Testis (tissue), 2 donors: ENCODE results near the gene FAM221B.

ENCODE experiments used
- POLR2A ChIP-seq: fragments of 450-650 bp; IDR thresholded peaks from one replicate; pipeline ENCODE4 v1.6.1; 2017; ENCODE audit warnings: antibody characterized with exemption, mild to moderate bottlenecking, moderate library complexity
- TF ChIP-seq, protein P1 (sequence below), 3 experiments: fragments of 450-650 bp in 2 of 3; fragments of 200-600 bp in 1 of 3; sonication (generic) in 1 of 3; IDR thresholded peaks; one replicate each; pipeline ENCODE4 v1.5.1; 2016 to 2019; ENCODE audit warnings: antibody characterized with exemption in 3 of 3, mild to moderate bottlenecking in 2 of 3, moderate library complexity in 1 of 3

DNA sequence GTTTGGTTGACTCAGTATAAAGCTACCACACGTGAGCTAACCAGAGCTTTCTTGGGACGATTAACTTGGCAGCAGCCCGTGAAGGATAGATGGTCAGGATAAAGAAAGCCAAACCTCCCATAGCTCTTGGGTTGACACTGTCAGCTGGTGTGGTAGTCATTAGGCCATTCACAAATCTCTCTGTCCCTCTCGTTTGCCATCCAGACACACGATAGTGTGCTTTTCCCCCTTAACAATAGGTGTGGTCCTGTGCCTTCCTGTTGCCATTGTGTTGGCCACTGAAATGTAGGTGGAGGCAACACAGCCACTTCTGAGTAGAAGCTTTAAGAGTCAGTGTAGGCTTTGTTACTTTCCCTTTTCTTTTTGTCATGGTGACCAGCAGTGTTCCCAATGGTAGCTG lies 29.9 kb upstream of the FAM221B start:
- TF ChIP-seq, protein P1, sequence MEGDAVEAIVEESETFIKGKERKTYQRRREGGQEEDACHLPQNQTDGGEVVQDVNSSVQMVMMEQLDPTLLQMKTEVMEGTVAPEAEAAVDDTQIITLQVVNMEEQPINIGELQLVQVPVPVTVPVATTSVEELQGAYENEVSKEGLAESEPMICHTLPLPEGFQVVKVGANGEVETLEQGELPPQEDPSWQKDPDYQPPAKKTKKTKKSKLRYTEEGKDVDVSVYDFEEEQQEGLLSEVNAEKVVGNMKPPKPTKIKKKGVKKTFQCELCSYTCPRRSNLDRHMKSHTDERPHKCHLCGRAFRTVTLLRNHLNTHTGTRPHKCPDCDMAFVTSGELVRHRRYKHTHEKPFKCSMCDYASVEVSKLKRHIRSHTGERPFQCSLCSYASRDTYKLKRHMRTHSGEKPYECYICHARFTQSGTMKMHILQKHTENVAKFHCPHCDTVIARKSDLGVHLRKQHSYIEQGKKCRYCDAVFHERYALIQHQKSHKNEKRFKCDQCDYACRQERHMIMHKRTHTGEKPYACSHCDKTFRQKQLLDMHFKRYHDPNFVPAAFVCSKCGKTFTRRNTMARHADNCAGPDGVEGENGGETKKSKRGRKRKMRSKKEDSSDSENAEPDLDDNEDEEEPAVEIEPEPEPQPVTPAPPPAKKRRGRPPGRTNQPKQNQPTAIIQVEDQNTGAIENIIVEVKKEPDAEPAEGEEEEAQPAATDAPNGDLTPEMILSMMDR (IDR thresholded peaks at IDR 0.05): no peak
- no peak for TF ChIP-seq POLR2A
